Tongue (tissue), 2 donors: ENCODE results near the gene MYCBPAP. TPM values are rescaled to one million over a fixed set of nuclear protein-coding genes. Genes with fewer than 3 reads are reported as not detected.
A peak's percentile ranks its signal among the peaks of the same experiment; 100 is the strongest.

Experiments used
- DNase-seq: peaks from one replicate; pipeline ENCODE4 v3.0.0-alpha.2; 2015
- total RNA-seq: library from RNA; depleted of rRNA; stranded (reverse); fragments of >200 nt; gene quantifications from one replicate; pipeline ENCODE4 v1.2.3, GENCODE V29; 2014

Gene MYCBPAP
- total RNA-seq, 1 donor from 2014 or later: 0.21 TPM

GRCh38 chr17:50539762-50540559, 31.7 kb downstream of the MYCBPAP start:
- DNase-seq: no peak

GRCh38 chr17:50540560-50541401, 32.5 kb downstream of the MYCBPAP start:
- DNase-seq: no peak

- no peak for DNase-seq
Observed at GRCh38 chr17:50541402-50541715, 33.1 kb downstream of the MYCBPAP start.

- peak; percentile 93 for DNase-seq
Observed at GRCh38 chr17:50541716-50542688, 33.8 kb downstream of the MYCBPAP start.

- no peak for DNase-seq
Observed at GRCh38 chr17:50542795-50543774, 34.8 kb downstream of the MYCBPAP start.

- DNase-seq: no peak
Observed at GRCh38 chr17:50544516-50544915, 36.3 kb downstream of the MYCBPAP start.

GRCh38 chr17:50545311-50545710, 37.1 kb downstream of the MYCBPAP start:
- no peak for DNase-seq

GRCh38 chr17:50546701-50547034, 38.4 kb downstream of the MYCBPAP start:
- DNase-seq: no peak

- DNase-seq: peak; percentile 96
Observed at GRCh38 chr17:50547035-50547735, 38.9 kb downstream of the MYCBPAP start, which contains the start of gene SPATA20. TSS of gene SPATA20 (plus strand) at chr17:50547174. CDS start at chr17:50547209, 35 bp downstream.

GRCh38 chr17:50547736-50548083, 39.5 kb downstream of the MYCBPAP start:
- peak; percentile 72 for DNase-seq

GRCh38 chr17:50548831-50549230, 40.6 kb downstream of the MYCBPAP start:
- no peak for DNase-seq

- no peak for DNase-seq
Observed at GRCh38 chr17:50549256-50549941, 41.2 kb downstream of the MYCBPAP start.

- no peak for DNase-seq
Observed at GRCh38 chr17:50549969-50550368, 41.7 kb downstream of the MYCBPAP start.

- DNase-seq: peak; percentile 92
Observed at GRCh38 chr17:50550661-50551432, 42.6 kb downstream of the MYCBPAP start.

GRCh38 chr17:50551433-50551815, 43.2 kb downstream of the MYCBPAP start:
- DNase-seq: no peak

GRCh38 chr17:50551884-50552283, 43.6 kb downstream of the MYCBPAP start:
- DNase-seq: no peak

- no peak for DNase-seq
Observed at GRCh38 chr17:50554201-50554600, 46.0 kb downstream of the MYCBPAP start.

- DNase-seq: peak; percentile 78
Observed at GRCh38 chr17:50556803-50557202, 48.6 kb downstream of the MYCBPAP start.

GRCh38 chr17:50557630-50558029, 49.4 kb downstream of the MYCBPAP start:
- DNase-seq: no peak
